ENCODE results near the gene DUSP9. TPM values are rescaled to one million over a fixed set of nuclear protein-coding genes. Genes with fewer than 3 reads are reported as not detected.

Gene DUSP9
- total RNA-seq, 4 donors from 2014 or later = not detected

DNA sequence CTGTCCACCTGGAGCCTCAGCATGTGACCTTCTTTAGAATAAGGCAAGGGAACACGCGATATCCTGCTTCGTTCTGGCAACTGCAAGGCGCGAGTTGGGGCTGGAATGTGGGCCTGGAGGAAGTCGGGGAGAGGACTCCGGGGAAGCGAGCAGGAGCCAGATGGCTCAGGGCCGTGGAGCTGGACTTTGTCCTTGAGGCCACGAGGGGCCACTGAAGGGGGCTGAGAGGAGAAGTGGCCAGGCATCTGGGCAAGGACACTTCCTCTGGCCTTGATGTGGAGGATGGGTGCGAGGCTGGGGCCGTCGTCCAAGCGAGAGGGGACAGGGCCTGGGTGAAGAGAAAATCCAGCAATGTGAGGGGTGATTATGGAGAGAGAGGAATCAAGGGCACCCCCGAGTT, 12.2 kb upstream of the DUSP9 start:
- ATAC-seq (no peak), DNase-seq (no peak)
- H3K9me3 ChIP-seq = no peaks in the 10 kb centered on the region
- intact Hi-C loops (cut with DNase I; ENCODE audit: low total_unique reads) = no loop called here
- no peak for TF ChIP-seq POLR2A (IDR thresholded peaks at IDR 0.05)
- TF ChIP-seq, protein P1, sequence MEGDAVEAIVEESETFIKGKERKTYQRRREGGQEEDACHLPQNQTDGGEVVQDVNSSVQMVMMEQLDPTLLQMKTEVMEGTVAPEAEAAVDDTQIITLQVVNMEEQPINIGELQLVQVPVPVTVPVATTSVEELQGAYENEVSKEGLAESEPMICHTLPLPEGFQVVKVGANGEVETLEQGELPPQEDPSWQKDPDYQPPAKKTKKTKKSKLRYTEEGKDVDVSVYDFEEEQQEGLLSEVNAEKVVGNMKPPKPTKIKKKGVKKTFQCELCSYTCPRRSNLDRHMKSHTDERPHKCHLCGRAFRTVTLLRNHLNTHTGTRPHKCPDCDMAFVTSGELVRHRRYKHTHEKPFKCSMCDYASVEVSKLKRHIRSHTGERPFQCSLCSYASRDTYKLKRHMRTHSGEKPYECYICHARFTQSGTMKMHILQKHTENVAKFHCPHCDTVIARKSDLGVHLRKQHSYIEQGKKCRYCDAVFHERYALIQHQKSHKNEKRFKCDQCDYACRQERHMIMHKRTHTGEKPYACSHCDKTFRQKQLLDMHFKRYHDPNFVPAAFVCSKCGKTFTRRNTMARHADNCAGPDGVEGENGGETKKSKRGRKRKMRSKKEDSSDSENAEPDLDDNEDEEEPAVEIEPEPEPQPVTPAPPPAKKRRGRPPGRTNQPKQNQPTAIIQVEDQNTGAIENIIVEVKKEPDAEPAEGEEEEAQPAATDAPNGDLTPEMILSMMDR (IDR thresholded peaks at IDR 0.05 in 4 of 5, conservative IDR thresholded peaks at IDR 0.05 in 1 of 5) = no peak
- no peaks in the 10 kb centered on the region for H3K36me3 ChIP-seq
- peaks cover 0 to 5% (median 0%) of the 10 kb centered on the region in 3 donors for H3K27me3 ChIP-seq
- H3K4me1 ChIP-seq = no peaks in the 10 kb centered on the region
- H3K27ac ChIP-seq = no peak overlapping the region
- H3K4me3 ChIP-seq = no peak overlapping the region
- in situ Hi-C loops (cut with MboI; ENCODE audit: low sequenced_read_pairs in 4 of 4) = no loop called here

DNA sequence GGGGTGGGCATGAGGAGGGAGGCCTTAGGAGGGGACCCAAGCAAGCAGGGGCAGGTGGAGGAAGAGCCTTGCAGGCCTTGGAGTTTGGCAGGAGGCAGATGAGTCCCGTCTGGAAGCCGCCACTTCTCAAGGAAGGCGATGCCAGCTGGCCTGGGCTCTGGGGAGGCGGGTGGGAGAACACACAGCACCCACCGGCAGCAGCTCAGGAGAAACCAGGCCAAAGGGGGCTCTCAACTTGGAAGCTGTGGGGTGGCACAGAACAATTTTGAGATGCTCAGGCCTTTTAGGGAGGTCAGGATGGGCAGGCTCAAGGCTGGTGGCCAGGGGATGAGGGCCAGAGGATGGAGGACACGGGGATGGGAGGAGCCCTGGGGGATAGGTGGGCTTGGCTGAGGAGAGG, 11.6 kb upstream of the DUSP9 start:
- Histone ChIP-seq H3K36me3 (no peaks in the 10 kb centered on the region), H3K27me3 (peaks cover 0 to 5% (median 0%) of the 10 kb centered on the region in 3 donors), H3K9me3 (no peaks in the 10 kb centered on the region), H3K4me3 (no peak overlapping the region), H3K27ac (no peak overlapping the region), H3K4me1 (no peaks in the 10 kb centered on the region)
- TF ChIP-seq, protein P1 (IDR thresholded peaks at IDR 0.05 in 4 of 5, conservative IDR thresholded peaks at IDR 0.05 in 1 of 5) = no peak
- no peak for TF ChIP-seq POLR2A (IDR thresholded peaks at IDR 0.05)
- in situ Hi-C loops (cut with MboI; ENCODE audit: low sequenced_read_pairs in 4 of 4) = no loop called here
- intact Hi-C loops (cut with DNase I; ENCODE audit: low total_unique reads) = no loop called here
- ATAC-seq = no peak
- no peak for DNase-seq

DNA sequence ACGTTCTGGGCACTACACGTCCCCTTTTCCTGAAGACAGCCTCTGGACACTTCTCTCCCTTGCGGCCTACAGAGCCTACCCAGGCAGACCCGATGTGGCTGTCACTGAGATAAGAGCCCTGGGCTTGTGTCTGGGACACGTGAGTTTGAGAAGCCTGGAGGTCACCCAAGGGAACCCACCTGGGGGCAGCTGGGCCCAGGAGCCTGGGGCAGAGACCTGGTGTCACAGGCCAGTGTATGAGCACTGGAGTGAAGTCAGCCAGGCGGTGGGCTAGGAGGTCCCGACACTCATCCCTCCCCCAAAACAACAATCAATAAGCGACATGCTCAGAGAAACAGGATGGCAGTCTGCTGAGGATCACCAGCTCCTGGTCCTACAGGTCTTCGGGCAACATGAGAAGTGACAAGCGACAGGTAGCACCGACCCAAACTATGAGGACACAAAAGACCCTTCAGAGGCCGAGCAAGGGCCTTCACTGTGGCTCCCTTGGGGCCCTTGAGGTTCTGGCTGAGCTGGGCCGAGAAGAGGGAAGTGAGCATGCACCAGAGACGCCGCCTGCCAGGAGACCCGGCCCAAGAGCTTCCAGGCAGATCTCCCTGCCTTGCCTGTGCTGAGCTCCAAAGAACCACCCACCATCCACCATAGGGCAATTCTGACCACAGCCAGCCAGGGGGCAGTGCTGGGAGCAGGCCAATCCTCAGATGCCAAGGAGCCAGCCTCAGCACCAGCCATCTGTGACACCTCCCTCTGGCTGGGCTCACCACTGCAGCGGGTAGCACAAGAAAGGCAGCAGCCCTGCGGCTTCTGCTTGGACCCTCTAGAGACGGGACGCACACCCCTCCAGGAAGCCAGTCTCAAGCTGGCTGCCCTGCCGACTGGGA, 11.0 kb upstream of the DUSP9 start:
- intact Hi-C loops (cut with DNase I; ENCODE audit: low total_unique reads) (no loop called here), in situ Hi-C loops (cut with MboI; ENCODE audit: low sequenced_read_pairs in 4 of 4) (no loop called here)
- DNase-seq (no peak), ATAC-seq (no peak)
- H3K9me3 ChIP-seq = no peaks in the 10 kb centered on the region
- TF ChIP-seq, protein P1 (IDR thresholded peaks at IDR 0.05 in 4 of 5, conservative IDR thresholded peaks at IDR 0.05 in 1 of 5) = no peak
- TF ChIP-seq POLR2A (IDR thresholded peaks at IDR 0.05) = no peak
- H3K27me3 ChIP-seq = peaks cover 0 to 5% (median 0%) of the 10 kb centered on the region in 3 donors
- no peak overlapping the region for H3K27ac ChIP-seq
- no peaks in the 10 kb centered on the region for H3K4me1 ChIP-seq
- H3K36me3 ChIP-seq = no peaks in the 10 kb centered on the region
- H3K4me3 ChIP-seq = no peak overlapping the region

DNA sequence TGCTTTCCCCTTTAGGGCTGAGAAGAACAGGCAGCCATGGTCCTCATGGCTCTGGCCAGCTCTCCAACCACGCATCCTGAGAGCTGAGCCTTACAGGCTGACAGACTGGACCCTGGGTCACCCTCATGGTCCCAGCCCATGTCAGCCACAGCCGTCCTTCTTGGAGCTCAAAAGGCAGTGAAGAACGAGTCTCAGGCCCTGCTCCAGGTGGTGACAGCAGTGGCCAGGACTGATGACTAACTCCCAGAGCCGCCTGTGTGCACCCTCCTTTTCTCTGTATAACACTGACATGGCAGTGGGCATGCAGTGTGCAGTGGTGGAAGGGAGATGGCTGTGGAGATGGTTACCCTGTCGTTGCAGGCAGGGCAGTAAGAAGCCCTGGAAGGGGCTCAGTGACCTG, 10.3 kb upstream of the DUSP9 start:
- intact Hi-C loops (cut with DNase I; ENCODE audit: low total_unique reads) (no loop called here), in situ Hi-C loops (cut with MboI; ENCODE audit: low sequenced_read_pairs in 4 of 4) (no loop called here)
- DNase-seq = no peak
- ATAC-seq = no peak
- H3K4me3 ChIP-seq = no peak overlapping the region
- no peaks in the 10 kb centered on the region for H3K4me1 ChIP-seq
- H3K27ac ChIP-seq = no peak overlapping the region
- no peaks in the 10 kb centered on the region for H3K36me3 ChIP-seq
- H3K27me3 ChIP-seq = peaks cover under 1 to 9% (median 2%) of the 10 kb centered on the region in 3 donors
- H3K9me3 ChIP-seq = no peaks in the 10 kb centered on the region
- no peak for TF ChIP-seq POLR2A (IDR thresholded peaks at IDR 0.05)
- TF ChIP-seq, protein P1 (IDR thresholded peaks at IDR 0.05 in 4 of 5, conservative IDR thresholded peaks at IDR 0.05 in 1 of 5) = no peak
